ENCODE measurements around the gene VAPA.

Gene VAPA

GRCh38 chr18:9913526-9914333 lies at the start of gene VAPA:
Gene VAPA, plus strand, starts transcription at chr18:9914016. Its CDS starts 241 bp downstream, at chr18:9914257.
- DNase-seq: peak; percentile 70

- DNase-seq: no peak
Measured at GRCh38 chr18:9865764-9866490, 47.9 kb upstream of the VAPA start.

GRCh38 chr18:9866627-9867026 lies 47.2 kb upstream of the VAPA start:
- DNase-seq: no peak

- no peak for DNase-seq
Measured at GRCh38 chr18:9867071-9867594, 46.7 kb upstream of the VAPA start.

- DNase-seq: no peak
Measured at GRCh38 chr18:9868857-9869714, 44.7 kb upstream of the VAPA start.

GRCh38 chr18:9869715-9870430 lies 43.9 kb upstream of the VAPA start:
- DNase-seq: no peak

- no peak for DNase-seq
Measured at GRCh38 chr18:9870431-9871008, 43.3 kb upstream of the VAPA start.

GRCh38 chr18:9871244-9871746 lies 42.5 kb upstream of the VAPA start:
- DNase-seq: no peak

- DNase-seq: no peak
Measured at GRCh38 chr18:9872823-9873222, 41.0 kb upstream of the VAPA start.

- no peak for DNase-seq
Measured at GRCh38 chr18:9874728-9875127, 39.1 kb upstream of the VAPA start.

- DNase-seq: no peak
Measured at GRCh38 chr18:9876212-9876866, 37.5 kb upstream of the VAPA start.

- DNase-seq: no peak
Measured at GRCh38 chr18:9876867-9877654, 36.8 kb upstream of the VAPA start.

GRCh38 chr18:9877655-9878014 lies 36.2 kb upstream of the VAPA start:
- no peak for DNase-seq

- DNase-seq: no peak
Measured at GRCh38 chr18:9878095-9878494, 35.7 kb upstream of the VAPA start.

GRCh38 chr18:9878783-9879242 lies 35.0 kb upstream of the VAPA start:
- DNase-seq: no peak

GRCh38 chr18:9884090-9884489 lies 29.7 kb upstream of the VAPA start:
- DNase-seq: no peak

- DNase-seq: no peak
Measured at GRCh38 chr18:9884532-9885140, 29.2 kb upstream of the VAPA start.

- no peak for DNase-seq
Measured at GRCh38 chr18:9885170-9886004, 28.4 kb upstream of the VAPA start, which contains the start of gene TXNDC2. Gene TXNDC2, plus strand, starts transcription at chr18:9885973. Its CDS starts 708 bp downstream, at chr18:9886681.

GRCh38 chr18:9886005-9886348 lies 27.8 kb upstream of the VAPA start:
- no peak for DNase-seq

All from NCI-H1105 (cell line).